ENCODE measurements around the gene PF4V1.

DNA sequence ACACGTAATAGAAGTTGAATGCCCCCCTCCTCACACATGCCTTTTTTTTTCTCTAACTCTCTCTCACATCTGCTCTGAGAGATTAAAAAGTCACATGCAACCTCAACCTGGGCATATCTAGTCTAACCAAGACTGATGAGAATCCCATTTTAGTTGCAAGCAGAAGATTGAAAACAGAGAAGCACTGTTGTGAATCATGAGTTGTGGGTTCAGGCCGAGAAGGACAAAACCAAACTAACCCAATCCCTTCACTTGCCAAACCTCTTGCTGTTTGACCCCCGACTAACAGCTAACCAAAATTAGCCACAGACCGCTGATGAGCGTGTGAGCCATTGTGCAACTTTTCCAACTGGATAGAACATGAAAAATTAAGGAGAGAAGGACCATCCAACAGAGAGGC lies 47.9 kb downstream of the PF4V1 start:
- TF ChIP-seq CTCF (IDR thresholded peaks at IDR 0.05; ENCODE audit: low read depth, low read length) (no peak), EZH2phosphoT487 (IDR thresholded peaks at IDR 0.05; ENCODE audit: low read depth) (no peak)
